Endothelial cell of umbilical vein (primary cell): ENCODE data around the gene GIN1. TPM values are rescaled to one million over a fixed set of nuclear protein-coding genes. Genes with fewer than 3 reads are reported as not detected.

Experiments
- BruUV-seq: library from RNA; stranded (reverse); fragments of 400-500 nt; replicated peaks from 2 replicates; lab custom pipeline; 2021; lab: Mats Ljungman, UMichigan
- CTCF ChIA-PET: fragments of 300-600, 350-600 bp; sonication (Branson Sonifier 250); formaldehyde crosslinking; loops from one replicate; lab custom pipeline; 2021; ENCODE audit warnings: antibody characterized with exemption, inconsistent platforms; lab: Charles Lee
- POLR2A ChIA-PET: fragments of 300-600, 350-600 bp; sonication (Branson Sonifier 250); formaldehyde crosslinking; loops from one replicate; lab custom pipeline; 2021; ENCODE audit warnings: antibody characterized with exemption, inconsistent platforms; lab: Charles Lee
- DNase-seq: peaks from one replicate; pipeline ENCODE4 v3.0.0-alpha.2; 2011; ENCODE audit warnings: low read depth, low spot score
- FAIRE-seq: peaks from 2 replicates; lab custom pipeline; 2011; peaks lifted over from hg19 to GRCh38; lab: Jason Lieb, UNC
- H2AFZ ChIP-seq: 2 replicates; pipeline ENCODE4 v1.6.0; 2012; ENCODE audit warnings: low read depth, low read length, control low read depth, inconsistent platforms
- H3K27ac ChIP-seq: 2 replicates; pipeline ENCODE4 v1.5.1; 2011; ENCODE audit warnings: low read depth, mild to moderate bottlenecking, control low read depth, low read length, moderate library complexity; ENCODE audit not compliant: insufficient read depth
- H3K27me3 ChIP-seq, 2 experiments: 2 replicates each; pipeline versions ENCODE4 v1.6.0 to v1.6.1; 2011; ENCODE audit warnings: low read length in 2 of 2, mixed read lengths in 1 of 2; ENCODE audit not compliant: control insufficient read depth in 2 of 2, insufficient read depth in 2 of 2
- H3K36me3 ChIP-seq, 2 experiments: 2 replicates in 1 of 2; 3 replicates in 1 of 2; pipeline ENCODE4 v1.5.1; 2011; ENCODE audit warnings: low read length in 2 of 2, mild to moderate bottlenecking in 1 of 2, moderate library complexity in 1 of 2; ENCODE audit not compliant: control insufficient read depth in 2 of 2, insufficient read depth in 2 of 2; ENCODE audit errors: extremely low read depth in 1 of 2
- H3K4me1 ChIP-seq: 3 replicates; pipeline ENCODE4 v1.5.1; 2011; ENCODE audit warnings: mild to moderate bottlenecking, low read length; ENCODE audit not compliant: control insufficient read depth, insufficient read depth; ENCODE audit errors: extremely low read depth
- H3K4me2 ChIP-seq: 2 replicates; pipeline ENCODE4 v1.6.1; 2011; ENCODE audit warnings: low read length, control low read depth, mixed read lengths; ENCODE audit not compliant: insufficient read depth
- H3K4me3 ChIP-seq, 3 experiments: fragments of 200-600 bp in 1 of 3; sonication (generic), shearing (Covaris generic) in 1 of 3; replicated peaks in 1 of 3; 2 replicates each; pipeline ENCODE4 v1.5.1; 2011 to 2016; ENCODE audit warnings: control low read depth in 3 of 3, low read length in 3 of 3, mild to moderate bottlenecking in 2 of 3, inconsistent platforms in 1 of 3, low read depth in 1 of 3, moderate library complexity in 1 of 3; ENCODE audit not compliant: insufficient read depth in 1 of 3
- H3K79me2 ChIP-seq: 2 replicates; pipeline ENCODE4 v1.6.0; 2012; ENCODE audit warnings: low read length, inconsistent platforms; ENCODE audit not compliant: control insufficient read depth, insufficient read depth
- H3K9ac ChIP-seq: replicated peaks from 2 replicates; pipeline ENCODE3; 2011; ENCODE audit warnings: low read length, control low read depth; ENCODE audit not compliant: insufficient read depth; ENCODE audit errors: extremely low read depth
- H3K9me1 ChIP-seq: replicated peaks from 3 replicates; pipeline ENCODE4 v1.6.0; 2011; ENCODE audit warnings: mild to moderate bottlenecking, low read length; ENCODE audit not compliant: control insufficient read depth, insufficient read depth; ENCODE audit errors: extremely low read depth
- H3K9me3 ChIP-seq: replicated peaks from 2 replicates; pipeline ENCODE4 v1.5.1; 2012; ENCODE audit warnings: low read length, inconsistent platforms; ENCODE audit not compliant: control insufficient read depth, insufficient read depth
- H4K20me1 ChIP-seq: replicated peaks from 2 replicates; pipeline ENCODE3; 2011; ENCODE audit warnings: mild to moderate bottlenecking, low read length; ENCODE audit not compliant: control insufficient read depth, insufficient read depth; ENCODE audit errors: extremely low read depth
- EZH2 ChIP-seq: IDR thresholded peaks from 2 replicates; pipeline ENCODE4 v1.6.1; 2012; ENCODE audit warnings: borderline replicate concordance, low read depth, mild to moderate bottlenecking, moderate library complexity, low read length, inconsistent platforms; ENCODE audit not compliant: severe bottlenecking
- FOS ChIP-seq: IDR thresholded peaks from 2 replicates; pipeline ENCODE4 v1.6.1; 2011; ENCODE audit warnings: mild to moderate bottlenecking, low read length, moderate library complexity, borderline replicate concordance; ENCODE audit not compliant: insufficient read depth
- GATA2 ChIP-seq: IDR thresholded peaks from 2 replicates; pipeline ENCODE4 v1.7.0; 2011; ENCODE audit warnings: low read depth, mild to moderate bottlenecking, moderate library complexity, mixed read lengths, low read length; ENCODE audit not compliant: insufficient read length, insufficient read depth
- JUN ChIP-seq: IDR thresholded peaks from 2 replicates; pipeline ENCODE4 v1.6.1; 2011; ENCODE audit warnings: borderline replicate concordance, low read depth; ENCODE audit not compliant: insufficient read length, insufficient read depth
- MYC ChIP-seq: IDR thresholded peaks from one replicate; pipeline ENCODE4 v1.6.1; 2011; ENCODE audit warnings: mild to moderate bottlenecking, low read depth, low read length
- POLR2A ChIP-seq: IDR thresholded peaks from 2 replicates; pipeline ENCODE4 v1.6.1; 2012; ENCODE audit warnings: low read depth, mild to moderate bottlenecking, control low read depth, low read length
- POLR2AphosphoS5 ChIP-seq: IDR thresholded peaks from 2 replicates; pipeline ENCODE4 v1.6.1; 2012; ENCODE audit warnings: low read depth, mild to moderate bottlenecking, control low read depth, low read length, moderate library complexity; ENCODE audit not compliant: insufficient read depth
- dilution Hi-C: fragments of 300-500 bp; cut with MboI; formaldehyde crosslinking; loops from one replicate; pipeline ENCODE4 v1.15.0; 2019; ENCODE audit warnings: low sequenced_read_pairs; ENCODE audit not compliant: extremely low pct_ligation_motif_present
- intact Hi-C: fragments of 100-400 bp; cut with micrococcal nuclease; formaldehyde crosslinking; loops from one replicate; pipeline ENCODE4 v1.10.0; 2022
- polyA plus RNA-seq, 4 experiments: library from polyadenylated mRNA; depleted of rRNA in 3 of 4; stranded (reverse) in 3 of 4; unstranded in 1 of 4; fragments of >200 nt; gene quantifications; 2 replicates each; pipeline versions ENCODE4 v1.2.1 to v1.2.3, GENCODE V29; 2011 to 2012; ENCODE audit warnings: missing spikeins in 1 of 4
- total RNA-seq: library from RNA; stranded (reverse); gene quantifications from 2 replicates; pipeline ENCODE4 v1.2.3, GENCODE V29; 2021
- TF ChIP-seq, protein P1 (sequence below): IDR thresholded peaks from 2 replicates; pipeline ENCODE4 v1.6.1; 2011; ENCODE audit not compliant: insufficient read depth, insufficient read length
- TF ChIP-seq, protein P2 (sequence below), 2 donors: IDR thresholded peaks; 1 replicate in 1 of 2; 2 replicates in 1 of 2; pipeline ENCODE4 v1.5.1; 2011; ENCODE audit warnings: low read length in 2 of 2, mild to moderate bottlenecking in 2 of 2, moderate library complexity in 2 of 2, control low read depth in 1 of 2, inconsistent platforms in 1 of 2, low read depth in 1 of 2; ENCODE audit not compliant: insufficient read depth in 1 of 2; ENCODE audit errors: extremely low read depth in 1 of 2

Gene GIN1
- total and polyA plus RNA-seq, 2 donors (not counting 3 experiments of a cell fraction or from before 2014, with no cell fraction given), result 0.98 to 4.4 TPM

DNA sequence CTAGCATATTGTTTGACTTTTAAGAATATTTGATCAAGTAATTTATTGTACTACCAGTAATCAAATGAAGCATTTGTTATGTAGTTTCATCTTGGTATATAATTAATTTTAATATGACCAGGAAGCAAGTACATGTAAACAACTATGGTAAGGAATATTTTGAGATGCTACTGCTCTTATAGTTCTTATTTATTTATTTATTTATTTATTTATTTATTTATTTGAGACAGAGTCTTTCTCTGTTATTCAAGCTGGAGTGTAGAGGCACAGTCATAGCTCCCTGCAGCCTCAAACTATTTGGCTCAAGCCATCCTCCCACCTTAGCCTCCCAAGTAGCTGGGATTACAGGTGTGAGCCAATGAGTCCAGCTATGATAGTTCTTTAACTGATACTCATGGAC lies 8.3 kb upstream of the GIN1 start:
- intact Hi-C loops, result no loop called here
- Histone ChIP-seq H4K20me1 (no peaks in the 10 kb centered on the region), H3K9me1 (no peaks in the 10 kb centered on the region), H3K27me3 (no peaks in the 10 kb centered on the region), H2AFZ (no peak overlapping the region), H3K4me2 (no peak overlapping the region), H3K27ac (no peak overlapping the region), H3K4me1 (no peaks in the 10 kb centered on the region), H3K4me3 (no peak overlapping the region), H3K9ac (no peak overlapping the region), H3K79me2 (peaks cover 29% of the 10 kb centered on the region), H3K36me3 (no peaks in the 10 kb centered on the region), H3K9me3 (no peaks in the 10 kb centered on the region)
- TF ChIP-seq JUN (no peak), EZH2 (no peak), MYC (no peak), POLR2A (no peak), POLR2AphosphoS5 (no peak), GATA2 (no peak), FOS (no peak)
- TF ChIP-seq, protein P1, sequence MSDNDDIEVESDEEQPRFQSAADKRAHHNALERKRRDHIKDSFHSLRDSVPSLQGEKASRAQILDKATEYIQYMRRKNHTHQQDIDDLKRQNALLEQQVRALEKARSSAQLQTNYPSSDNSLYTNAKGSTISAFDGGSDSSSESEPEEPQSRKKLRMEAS, result no peak
- TF ChIP-seq, protein P2, sequence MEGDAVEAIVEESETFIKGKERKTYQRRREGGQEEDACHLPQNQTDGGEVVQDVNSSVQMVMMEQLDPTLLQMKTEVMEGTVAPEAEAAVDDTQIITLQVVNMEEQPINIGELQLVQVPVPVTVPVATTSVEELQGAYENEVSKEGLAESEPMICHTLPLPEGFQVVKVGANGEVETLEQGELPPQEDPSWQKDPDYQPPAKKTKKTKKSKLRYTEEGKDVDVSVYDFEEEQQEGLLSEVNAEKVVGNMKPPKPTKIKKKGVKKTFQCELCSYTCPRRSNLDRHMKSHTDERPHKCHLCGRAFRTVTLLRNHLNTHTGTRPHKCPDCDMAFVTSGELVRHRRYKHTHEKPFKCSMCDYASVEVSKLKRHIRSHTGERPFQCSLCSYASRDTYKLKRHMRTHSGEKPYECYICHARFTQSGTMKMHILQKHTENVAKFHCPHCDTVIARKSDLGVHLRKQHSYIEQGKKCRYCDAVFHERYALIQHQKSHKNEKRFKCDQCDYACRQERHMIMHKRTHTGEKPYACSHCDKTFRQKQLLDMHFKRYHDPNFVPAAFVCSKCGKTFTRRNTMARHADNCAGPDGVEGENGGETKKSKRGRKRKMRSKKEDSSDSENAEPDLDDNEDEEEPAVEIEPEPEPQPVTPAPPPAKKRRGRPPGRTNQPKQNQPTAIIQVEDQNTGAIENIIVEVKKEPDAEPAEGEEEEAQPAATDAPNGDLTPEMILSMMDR (IDR thresholded peaks at IDR 0.05; ENCODE audit: extremely low read depth in 1 of 2, insufficient read depth in 1 of 2, low read depth in 1 of 2, low read length in 2 of 2), result no peak
- ChIA-PET POLR2A (no interaction called here), CTCF (interaction anchor here (1.2 to 1.8 kb wide), 2 partner anchors 8 to 11 kb away, joined by 3 to 6 read pairs; partner anchors contain the start of genes GIN1 and PPIP5K2)
- FAIRE-seq, result no peak
- no TSS peak for BruUV-seq
- dilution Hi-C loops, result no loop called here
- no peak for DNase-seq
